Progenitor cell of endocrine pancreas (in vitro differentiated cells): ENCODE results near the gene TRPC4AP. TPM values are rescaled to one million over a fixed set of nuclear protein-coding genes. Genes with fewer than 3 reads are reported as not detected.
A peak's percentile ranks its signal among the peaks of the same experiment; 100 is the strongest.

Experiments used
- DNase-seq: peaks from one replicate; pipeline ENCODE4 v3.0.0; 2021; ENCODE audit warnings: low spot score; ENCODE audit not compliant: unreplicated experiment
- H3K27ac Mint-ChIP-seq: 2 replicates; pipeline ENCODE4 v1.8.0; 2021; ENCODE audit warnings: mild to moderate bottlenecking, moderate library complexity, mixed read lengths
- H3K27me3 Mint-ChIP-seq: 2 replicates; pipeline ENCODE4 v1.8.0; 2021; ENCODE audit warnings: mixed read lengths
- H3K36me3 Mint-ChIP-seq: 2 replicates; pipeline ENCODE4 v1.8.0; 2022; ENCODE audit warnings: mixed read lengths; ENCODE audit not compliant: insufficient read depth
- H3K4me1 Mint-ChIP-seq: 2 replicates; pipeline ENCODE4 v1.8.0; 2021; ENCODE audit warnings: low read depth, mixed read lengths
- H3K4me3 Mint-ChIP-seq: 2 replicates; pipeline ENCODE4 v1.8.0; 2021; ENCODE audit warnings: low read depth, mild to moderate bottlenecking, moderate library complexity, mixed read lengths
- H3K9me3 Mint-ChIP-seq: 2 replicates; pipeline ENCODE4 v1.8.0; 2021; ENCODE audit warnings: low read depth, mixed read lengths
- CTCF ChIP-seq: fragments of 200-600 bp; sonication (generic); IDR thresholded peaks from one replicate; pipeline ENCODE4 v1.5.0; 2021; ENCODE audit warnings: antibody characterized with exemption, mild to moderate bottlenecking; ENCODE audit not compliant: unreplicated experiment
- total RNA-seq: library from RNA; stranded (reverse); gene quantifications from 2 replicates; pipeline ENCODE4 v1.2.1, GENCODE V29; 2021

The TRPC4AP gene
- total RNA-seq, 1 donor from 2014 or later = 122 TPM

- Mint-ChIP-seq H3K9me3 (no peaks in the 10 kb centered on the region), H3K27me3 (peaks cover 6% of the 10 kb centered on the region), H3K27ac (no peak overlapping the region), H3K4me1 (peaks cover 21% of the 10 kb centered on the region), H3K4me3 (no peak overlapping the region), H3K36me3 (peaks cover 3% of the 10 kb centered on the region)
- no peak for TF ChIP-seq CTCF
- DNase-seq = no peak
These were observed 135.7 kb downstream of the TRPC4AP start for GRCh38 chr20:34956751-34957472.

GRCh38 chr20:34956041-34956458, 136.6 kb downstream of the TRPC4AP start:
- Mint-ChIP-seq H3K9me3 (no peaks in the 10 kb centered on the region), H3K27ac (peak overlapping the region; percentile 99), H3K4me3 (peak overlapping the region; percentile 95), H3K27me3 (peaks cover 6% of the 10 kb centered on the region), H3K36me3 (peaks cover 3% of the 10 kb centered on the region), H3K4me1 (peaks cover 21% of the 10 kb centered on the region)
- TF ChIP-seq CTCF = peak; percentile 16
- no peak for DNase-seq

GRCh38 chr20:34955231-34956040, 137.2 kb downstream of the TRPC4AP start, which contains the start of the genes GSS and MYH7B:
Gene GSS, minus strand, starts transcription at chr20:34955806. Its CDS starts 3,954 bp downstream, at chr20:34951852.
Gene MYH7B, plus strand, starts transcription at chr20:34955868. Its CDS starts 22,138 bp downstream, at chr20:34978006.
- H3K27ac Mint-ChIP-seq = peak within 1 kb of the TSS; percentile 99

GRCh38 chr20:34954904-34955230, 137.7 kb downstream of the TRPC4AP start:
- peaks cover 21% of the 10 kb centered on the region for H3K4me1 Mint-ChIP-seq
- H3K27ac Mint-ChIP-seq = peak overlapping the region; percentile 99
- peaks cover 6% of the 10 kb centered on the region for H3K27me3 Mint-ChIP-seq
- TF ChIP-seq CTCF = no peak
- DNase-seq = no peak
- H3K4me3 Mint-ChIP-seq = peak overlapping the region; percentile 95
- H3K9me3 Mint-ChIP-seq = no peaks in the 10 kb centered on the region
- H3K36me3 Mint-ChIP-seq = peaks cover 7% of the 10 kb centered on the region

More at GRCh38 chr20:34955231-34956040, 137.2 kb downstream of the TRPC4AP start, which contains the start of the genes GSS and MYH7B:
- H3K9me3 Mint-ChIP-seq = no peaks in the 10 kb centered on the region
- TF ChIP-seq CTCF = peak; percentile 47
- DNase-seq = peak; percentile 100
- peaks cover 6% of the 10 kb centered on the region for H3K27me3 Mint-ChIP-seq
- H3K4me1 Mint-ChIP-seq = peaks cover 21% of the 10 kb centered on the region
- H3K4me3 Mint-ChIP-seq = peak within 1 kb of the TSS; percentile 95
- H3K36me3 Mint-ChIP-seq = peaks cover 3% of the 10 kb centered on the region

- no peak overlapping the region for H3K27ac Mint-ChIP-seq
- no peak for TF ChIP-seq CTCF
- H3K4me1 Mint-ChIP-seq = peaks cover 21% of the 10 kb centered on the region
- peaks cover 6% of the 10 kb centered on the region for H3K27me3 Mint-ChIP-seq
- no peaks in the 10 kb centered on the region for H3K9me3 Mint-ChIP-seq
- peaks cover 14% of the 10 kb centered on the region for H3K36me3 Mint-ChIP-seq
- peak overlapping the region; percentile 33 for H3K4me3 Mint-ChIP-seq
- no peak for DNase-seq
These were observed 138.6 kb downstream of the TRPC4AP start for GRCh38 chr20:34953960-34954359.
